Heart right ventricle (tissue), 16 donors: ENCODE data around the gene NTN3. TPM values are rescaled to one million over a fixed set of nuclear protein-coding genes. Genes with fewer than 3 reads are reported as not detected.

Source experiments
- ATAC-seq, 8 donors: fragments of 200-7000 bp; cut with Tn5 transposase; one replicate each; pipeline ENCODE4 v1.9.1; 2020; ENCODE audit warnings: mild to moderate bottlenecking in 8 of 8, moderate library complexity in 8 of 8, moderate number of reproducible peaks in 1 of 8
- DNase-seq, 2 donors: peaks; one replicate each; pipeline ENCODE4 v3.0.0-alpha.2; 2020
- H3K27ac ChIP-seq, 10 donors: fragments of 200-600 bp; sonication (generic) in 2 of 10; one replicate each; pipeline versions ENCODE4 v1.5.0 to v1.8.0; 2020 to 2022; ENCODE audit warnings: mild to moderate bottlenecking in 3 of 10
- H3K27me3 ChIP-seq, 7 donors: fragments of 200-600 bp; one replicate each; pipeline ENCODE4 v1.8.0; 2021 to 2022; ENCODE audit warnings: mild to moderate bottlenecking in 2 of 7
- H3K36me3 ChIP-seq, 9 donors: fragments of 200-600 bp; sonication (generic) in 1 of 9; one replicate each; pipeline versions ENCODE4 v1.5.0 to v1.8.0; 2020 to 2022; ENCODE audit warnings: mild to moderate bottlenecking in 2 of 9
- H3K4me1 ChIP-seq, 9 donors: fragments of 200-600 bp; sonication (generic) in 1 of 9; one replicate each; pipeline versions ENCODE4 v1.5.0 to v1.8.0; 2020 to 2022; ENCODE audit warnings: mild to moderate bottlenecking in 4 of 9
- H3K4me3 ChIP-seq, 10 donors: fragments of 200-600 bp; sonication (generic) in 2 of 10; one replicate each; pipeline versions ENCODE4 v1.5.0 to v1.8.0; 2020 to 2022; ENCODE audit warnings: mild to moderate bottlenecking in 7 of 10, moderate library complexity in 2 of 10
- H3K9me3 ChIP-seq, 11 donors: fragments of 200-600 bp in 10 of 11; sonication (generic) in 2 of 11; one replicate each; pipeline versions ENCODE4 v1.5.0 to v1.8.0; 2013 to 2022; ENCODE audit warnings: mild to moderate bottlenecking in 2 of 11, control low read depth in 1 of 11, moderate library complexity in 1 of 11
- CTCF ChIP-seq, 9 donors: fragments of 200-600 bp; sonication (generic) in 2 of 9; IDR thresholded peaks; one replicate each; pipeline versions ENCODE4 v1.5.0 to v1.8.0; 2021 to 2022; ENCODE audit warnings: antibody characterized with exemption in 9 of 9, mild to moderate bottlenecking in 5 of 9, moderate library complexity in 1 of 9
- WGBS, 2 donors: extraction: QIAGEN DNeasy Blood & Tissue Kit; methylation state at CpG; one replicate each; pipeline ENCODE4 v1.1.7; 2013; ENCODE audit warnings: inconsistent platforms in 1 of 2; 5-methylcytosine and 5-hydroxymethylcytosine counted together
- intact Hi-C, 10 donors: fragments of 100-400 bp; cut with DNase I; formaldehyde crosslinking; loops; one replicate each; pipeline versions ENCODE4 v1.11.1 to v1.14.2; 2022
- polyA plus RNA-seq, 2 donors: library from polyadenylated mRNA; stranded (reverse); fragments of 200-250 nt; gene quantifications; one replicate each; pipeline ENCODE4 v1.2.3, GENCODE V29; 2013
- total RNA-seq, 10 donors: library from RNA; stranded (reverse); fragmentation: NEBNext Ultra II Directional in 3 of 10; extraction: Animal tissue kit (Norgen Biotek cat#: 25700) in 3 of 10; gene quantifications; one replicate each; pipeline versions ENCODE4 v1.2.1 to v1.2.4, GENCODE V29; 2021 to 2023
- donor health status: Arrhythmogenic right ventricular cardiomyopathy.
- donor health status: ischemic (EF 13 %, LVEDD 7.1; RV severe dilation, severe dysfunction).
- donor health status: healthy with polysubstance abuse.
- donor health status: DM: no; HTN: yes; CAD: no.
- donor health status: DM: no; HTN: no; CAD: no.
- donor health status: ischemic (EF 25% LVEDD 6.9; RV normal size, moderate dysfunction).
- donor health status: ischemic (EF 25% LVEDD 5.7; RV mildly dilated, moderate dysfunction).
- donor health status: healthy.
- donor health status: DM: yes; HTN: yes; CAD: no.
- donor health status: Ischemic cardiomyopathy.
- donor health status: ischemic (EF 35%, LVEDD 5.7; RV mildly dilated, moderate dysfunction).
- donor health status: nonischemic (EF 11% LVEDD 7.7; RV severe dilation, severe dysfunction).
- donor health status: DM: yes; HTN: yes; CAD: no.
- donor health status: PGD.
- donor health status: ischemic (EF 29% LVEDD 5.4; RV normal size, mild dysfunction).
- donor health status: nonischemic (EF 23%, LVEDD 6.1; RV moderate dilation, normal function).

Gene NTN3
- total and polyA plus RNA-seq, 12 donors, result 0.12 to 0.18 (median 0.17) TPM; not detected in 9

GRCh38 chr16:2508722-2509400 lies 37.8 kb downstream of the NTN3 start:
- H3K27ac ChIP-seq, result peak overlapping the region in 1 of 10 donors; percentile 88
- TF ChIP-seq CTCF (IDR thresholded peaks at IDR 0.05), result no peak
- H3K36me3 ChIP-seq, result no peaks in the 10 kb centered on the region
- H3K9me3 ChIP-seq, result no peaks in the 10 kb centered on the region
- peaks cover 0 to 61% (median 14%) of the 10 kb centered on the region in 9 donors for H3K4me1 ChIP-seq
- intact Hi-C loops, result loop anchor here in 3 of 10 donors (10.0 kb wide), 4 partner anchors 74 to 354 kb away; partner anchors contain the start of genes CASKIN1 (in 1 of the 3), CCNF (in 1 of the 3) and TRAF7 (in 1 of the 3)
- WGBS, 2 donors, result 91% methylated on average over 18 of the region's 18 CpGs
- DNase-seq (no peak), ATAC-seq (no peak)
- H3K4me3 ChIP-seq, result no peak overlapping the region
- H3K27me3 ChIP-seq, result no peaks in the 10 kb centered on the region

- H3K27ac ChIP-seq, result no peak overlapping the region
- peaks cover 14 to 78% (median 27%) of the 10 kb centered on the region in 9 donors for H3K4me1 ChIP-seq
- no peak overlapping the region for H3K4me3 ChIP-seq
- no peaks in the 10 kb centered on the region for H3K27me3 ChIP-seq
- DNase-seq, result peak; percentile 67 to 70
- H3K9me3 ChIP-seq, result no peaks in the 10 kb centered on the region
- intact Hi-C loops, result no loop called here
- peak in 1 of 8 donors; percentile 8 for ATAC-seq
- no peak for TF ChIP-seq CTCF (IDR thresholded peaks at IDR 0.05)
- no peaks in the 10 kb centered on the region for H3K36me3 ChIP-seq
- 46 to 51% methylated on average over 24 of the region's 24 CpGs for WGBS, 2 donors
Measured at GRCh38 chr16:2511128-2511800, 40.2 kb downstream of the NTN3 start.

GRCh38 chr16:2511996-2512734 lies 41.1 kb downstream of the NTN3 start:
- Histone ChIP-seq H3K36me3 (no peaks in the 10 kb centered on the region), H3K27me3 (no peaks in the 10 kb centered on the region), H3K27ac (peak overlapping the region in 4 of 10 donors; percentile 4 to 99 (median 98)), H3K4me1 (peaks cover 23 to 79% (median 36%) of the 10 kb centered on the region in 9 donors), H3K9me3 (no peaks in the 10 kb centered on the region), H3K4me3 (no peak overlapping the region)
- 91 to 94% methylated on average over 17 of the region's 17 CpGs for WGBS, 2 donors
- ATAC-seq (no peak), DNase-seq (no peak)
- TF ChIP-seq CTCF (IDR thresholded peaks at IDR 0.05), result no peak
- intact Hi-C loops, result no loop called here

- H3K4me1 ChIP-seq, result peaks cover 28 to 80% (median 43%) of the 10 kb centered on the region in 9 donors
Measured at GRCh38 chr16:2512735-2513404, 41.8 kb downstream of the NTN3 start.

More at GRCh38 chr16:2512735-2513404, 41.8 kb downstream of the NTN3 start:
- H3K36me3 ChIP-seq, result no peaks in the 10 kb centered on the region
- ATAC-seq (peak in 4 of 8 donors; percentile 0 to 6 (median 1)), DNase-seq (no peak)
- intact Hi-C loops, result no loop called here
- H3K27me3 ChIP-seq, result no peaks in the 10 kb centered on the region
- H3K27ac ChIP-seq, result peak overlapping the region in 9 of 10 donors; percentile 84 to 99 (median 97)
- peak overlapping the region in 9 of 10 donors; percentile 91 to 100 (median 97) for H3K4me3 ChIP-seq
- TF ChIP-seq CTCF (IDR thresholded peaks at IDR 0.05), result peak in 1 of 9 donors; percentile 9
- no peaks in the 10 kb centered on the region for H3K9me3 ChIP-seq
- WGBS, 2 donors, result 44% methylated on average over 15 of the region's 15 CpGs
